Activated CD4-positive, alpha-beta T cell treated with anti-CD3 and anti-CD28 coated beads for 1 hour (primary cell): ENCODE measurements around the gene PLXNA2.
A peak's percentile ranks its signal among the peaks of the same experiment; 100 is the strongest.

Experiments used
- DNase-seq: peaks from one replicate; pipeline ENCODE4 v3.0.0-alpha.2; 2020

The PLXNA2 gene, protein sequence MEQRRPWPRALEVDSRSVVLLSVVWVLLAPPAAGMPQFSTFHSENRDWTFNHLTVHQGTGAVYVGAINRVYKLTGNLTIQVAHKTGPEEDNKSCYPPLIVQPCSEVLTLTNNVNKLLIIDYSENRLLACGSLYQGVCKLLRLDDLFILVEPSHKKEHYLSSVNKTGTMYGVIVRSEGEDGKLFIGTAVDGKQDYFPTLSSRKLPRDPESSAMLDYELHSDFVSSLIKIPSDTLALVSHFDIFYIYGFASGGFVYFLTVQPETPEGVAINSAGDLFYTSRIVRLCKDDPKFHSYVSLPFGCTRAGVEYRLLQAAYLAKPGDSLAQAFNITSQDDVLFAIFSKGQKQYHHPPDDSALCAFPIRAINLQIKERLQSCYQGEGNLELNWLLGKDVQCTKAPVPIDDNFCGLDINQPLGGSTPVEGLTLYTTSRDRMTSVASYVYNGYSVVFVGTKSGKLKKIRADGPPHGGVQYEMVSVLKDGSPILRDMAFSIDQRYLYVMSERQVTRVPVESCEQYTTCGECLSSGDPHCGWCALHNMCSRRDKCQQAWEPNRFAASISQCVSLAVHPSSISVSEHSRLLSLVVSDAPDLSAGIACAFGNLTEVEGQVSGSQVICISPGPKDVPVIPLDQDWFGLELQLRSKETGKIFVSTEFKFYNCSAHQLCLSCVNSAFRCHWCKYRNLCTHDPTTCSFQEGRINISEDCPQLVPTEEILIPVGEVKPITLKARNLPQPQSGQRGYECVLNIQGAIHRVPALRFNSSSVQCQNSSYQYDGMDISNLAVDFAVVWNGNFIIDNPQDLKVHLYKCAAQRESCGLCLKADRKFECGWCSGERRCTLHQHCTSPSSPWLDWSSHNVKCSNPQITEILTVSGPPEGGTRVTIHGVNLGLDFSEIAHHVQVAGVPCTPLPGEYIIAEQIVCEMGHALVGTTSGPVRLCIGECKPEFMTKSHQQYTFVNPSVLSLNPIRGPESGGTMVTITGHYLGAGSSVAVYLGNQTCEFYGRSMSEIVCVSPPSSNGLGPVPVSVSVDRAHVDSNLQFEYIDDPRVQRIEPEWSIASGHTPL (N-terminal part only)

GRCh38 chr1:208243967-208244916 lies at the start of gene PLXNA2:
PLXNA2 (minus strand) TSS chr1:208244384; CDS start chr1:208217922, 26,462 bp downstream.
- peak; percentile 39 for DNase-seq

GRCh38 chr1:208292908-208293307 lies 48.7 kb upstream of the PLXNA2 start:
- no peak for DNase-seq

DNA sequence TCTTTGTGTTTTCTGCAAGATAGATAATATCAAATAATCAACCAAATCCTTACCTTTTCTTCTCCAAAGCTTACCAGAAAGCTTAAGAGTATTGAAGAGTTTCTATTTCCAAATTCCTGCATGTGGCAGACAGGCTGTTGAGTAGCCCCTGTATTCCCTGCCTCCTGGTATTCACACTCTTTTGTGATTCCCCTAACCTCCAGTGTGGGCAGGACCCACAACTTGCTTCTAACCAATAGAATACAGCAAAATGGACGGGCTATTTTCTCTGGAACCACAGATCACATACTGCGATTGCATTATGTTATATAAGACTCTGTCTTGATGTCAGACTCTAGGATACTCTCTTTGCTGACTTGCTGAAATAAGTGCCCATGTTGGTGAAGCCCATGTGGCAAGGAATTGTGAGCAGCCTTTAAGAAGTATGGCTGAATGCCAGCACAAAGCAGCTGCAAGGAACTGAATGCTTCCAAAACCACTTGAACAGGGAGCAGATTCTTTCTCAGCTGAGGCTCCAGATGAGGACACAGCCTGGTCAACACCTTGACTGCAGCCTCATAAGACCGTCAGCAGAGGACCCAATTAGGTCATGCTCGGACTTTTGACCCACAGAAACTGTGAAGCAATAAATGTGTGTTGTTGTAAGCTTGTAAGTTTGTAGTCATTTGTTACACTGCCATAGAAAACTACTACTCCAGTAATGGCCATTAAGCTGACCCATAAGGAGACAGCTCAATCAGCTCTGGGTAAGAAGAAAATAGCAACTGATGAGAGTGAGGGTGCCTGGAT lies 47.9 kb upstream of the PLXNA2 start:
- no peak for DNase-seq

DNA sequence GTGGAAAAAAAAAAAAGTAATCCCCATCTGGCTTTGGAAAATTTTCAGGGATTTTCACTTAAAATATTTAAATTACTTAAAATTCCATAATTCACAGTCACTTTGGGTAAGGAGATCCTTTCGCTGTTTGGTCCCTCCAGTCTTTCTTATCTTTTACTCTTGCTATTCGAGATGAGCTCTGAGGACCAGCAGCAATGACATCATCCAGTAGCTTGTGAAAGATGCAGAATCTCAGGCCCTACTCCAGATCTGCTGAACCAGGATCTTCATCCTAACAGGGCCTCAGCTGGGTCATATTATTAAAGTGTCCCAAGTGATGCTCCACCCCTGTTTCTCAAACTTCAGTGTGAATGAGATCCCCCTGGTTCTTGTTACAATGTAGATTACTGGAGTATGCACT lies 46.9 kb upstream of the PLXNA2 start:
- DNase-seq: no peak

- DNase-seq: no peak
Observed at GRCh38 chr1:208289716-208290115, 45.5 kb upstream of the PLXNA2 start.

DNA sequence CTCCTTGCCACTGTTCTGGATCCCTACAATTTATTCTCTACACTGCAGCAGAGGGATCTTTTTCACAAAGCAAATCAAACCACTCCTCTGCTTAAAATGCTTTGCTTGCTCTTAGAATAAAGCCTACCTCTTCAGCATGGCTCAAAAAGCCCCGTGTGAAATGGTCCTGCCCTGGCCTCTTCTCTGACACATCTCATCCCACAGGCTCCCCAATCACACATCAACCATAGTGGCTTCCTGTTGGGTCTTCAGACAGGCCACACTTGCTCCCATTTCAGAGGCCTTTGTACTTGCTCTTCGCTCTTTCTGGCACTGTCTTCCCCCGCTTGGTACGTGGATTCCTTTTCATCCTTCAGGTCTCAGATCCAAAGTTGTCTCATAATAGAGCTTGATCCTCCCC lies 44.3 kb upstream of the PLXNA2 start:
- no peak for DNase-seq

DNA sequence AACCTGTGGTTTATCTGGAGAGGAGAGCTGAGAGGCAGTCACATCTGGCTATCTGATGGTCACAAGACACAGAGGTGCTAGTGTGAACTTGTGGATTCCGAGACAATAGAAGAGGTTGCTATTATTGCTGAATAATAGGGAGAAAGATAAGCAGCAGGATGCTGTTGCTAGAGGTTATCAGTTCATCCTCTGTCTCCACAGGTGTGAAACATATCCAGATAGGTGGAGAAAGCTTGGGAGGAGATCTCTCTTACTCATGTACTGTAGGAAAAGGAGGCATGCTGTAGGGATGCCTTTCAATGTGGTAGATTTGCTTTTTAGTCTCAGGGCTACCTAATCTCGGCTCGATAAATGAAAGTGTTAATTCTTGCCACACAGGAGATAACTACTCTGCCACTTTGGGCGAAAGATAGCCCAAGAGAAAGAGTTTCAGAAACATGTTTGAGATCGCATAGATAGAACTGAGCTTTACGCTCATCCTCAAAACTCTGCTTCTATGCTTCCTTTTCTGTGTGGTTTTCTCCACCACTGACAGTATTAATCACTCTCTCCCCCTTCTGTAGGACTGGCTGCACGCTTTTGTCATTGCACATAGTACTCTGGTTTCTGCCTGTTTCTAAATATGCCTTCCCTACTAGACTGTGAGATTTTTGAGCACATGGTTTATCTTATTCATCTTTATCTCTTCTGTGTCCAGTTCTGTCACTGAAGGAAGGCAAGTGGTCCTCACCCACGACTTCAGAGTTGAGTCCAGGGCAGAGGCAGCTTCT lies 36.7 kb upstream of the PLXNA2 start:
- no peak for DNase-seq

- DNase-seq: no peak
Observed at GRCh38 chr1:208279826-208280588, 35.8 kb upstream of the PLXNA2 start.

GRCh38 chr1:208278638-208279037 lies 34.5 kb upstream of the PLXNA2 start:
- DNase-seq: no peak

- DNase-seq: no peak
Observed at GRCh38 chr1:208276757-208277435, 32.7 kb upstream of the PLXNA2 start.

DNA sequence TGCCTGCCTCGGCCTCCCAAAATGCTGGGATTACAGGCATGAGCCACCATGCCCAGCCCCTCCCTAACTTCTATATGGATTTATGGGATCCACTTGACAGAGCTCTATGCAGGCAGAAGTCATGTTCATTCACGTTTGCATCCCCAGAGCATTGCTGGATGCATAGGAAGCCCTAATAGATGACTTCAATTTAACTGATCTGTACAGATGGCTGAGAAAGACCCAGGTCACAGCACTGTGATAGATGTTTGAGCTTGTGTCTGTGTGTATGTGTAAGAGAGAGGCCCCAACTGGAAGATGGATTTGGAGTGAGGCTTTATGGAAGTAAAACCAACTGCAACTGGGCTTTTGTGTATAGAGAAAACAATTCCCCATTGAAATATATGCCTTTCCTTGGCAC lies 30.9 kb upstream of the PLXNA2 start:
- DNase-seq: no peak

DNA sequence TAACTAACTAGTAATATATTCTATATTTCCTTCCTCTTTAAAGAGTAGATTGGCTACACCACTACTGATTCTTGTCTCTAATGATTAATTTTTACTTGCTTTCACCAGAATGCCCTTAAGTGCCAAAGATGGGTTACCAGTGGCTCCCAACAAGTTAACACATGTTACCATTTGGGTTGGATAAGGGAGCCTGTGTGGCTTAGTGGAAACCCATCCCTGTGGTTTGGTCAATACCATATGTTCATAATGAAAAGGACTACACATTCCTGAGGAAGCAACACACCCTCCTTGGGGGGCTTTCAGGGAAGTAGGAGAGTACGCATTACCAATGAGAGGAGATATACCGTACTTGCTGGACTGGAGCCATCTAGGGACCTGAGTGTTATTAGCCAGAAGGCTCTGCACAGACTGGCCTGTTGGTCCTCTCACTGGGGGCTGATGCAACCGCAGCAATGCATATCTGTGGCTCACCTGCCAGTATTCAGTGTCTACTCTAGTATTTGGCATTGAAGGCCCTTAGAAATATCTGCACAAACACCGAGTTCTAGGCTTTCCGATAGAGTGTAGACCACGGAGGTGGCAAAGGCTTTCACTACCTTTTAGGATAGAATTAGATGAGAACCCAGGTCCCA lies 29.3 kb upstream of the PLXNA2 start:
- no peak for DNase-seq

DNA sequence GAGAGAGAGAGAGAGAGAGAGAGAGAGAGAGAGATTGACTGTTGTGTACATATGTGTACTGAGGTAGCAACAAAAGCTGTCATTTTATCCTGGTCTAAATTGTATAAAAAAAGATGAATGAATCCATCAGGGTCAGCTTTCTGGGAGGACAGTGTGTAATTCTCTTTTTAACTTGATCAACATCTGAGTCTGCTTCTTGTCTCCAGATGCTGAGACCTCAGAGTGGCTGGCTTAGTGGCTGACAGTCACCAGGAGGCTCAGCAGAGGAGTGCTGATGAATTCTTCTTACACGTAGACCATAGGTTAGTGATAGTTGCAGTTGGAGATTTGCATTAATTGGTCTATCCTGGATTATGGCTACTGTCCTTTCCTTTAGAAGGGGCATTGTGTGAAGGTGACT lies 28.5 kb upstream of the PLXNA2 start:
- DNase-seq: no peak

- DNase-seq: no peak
Observed at GRCh38 chr1:208272311-208272710, 28.1 kb upstream of the PLXNA2 start.

DNA sequence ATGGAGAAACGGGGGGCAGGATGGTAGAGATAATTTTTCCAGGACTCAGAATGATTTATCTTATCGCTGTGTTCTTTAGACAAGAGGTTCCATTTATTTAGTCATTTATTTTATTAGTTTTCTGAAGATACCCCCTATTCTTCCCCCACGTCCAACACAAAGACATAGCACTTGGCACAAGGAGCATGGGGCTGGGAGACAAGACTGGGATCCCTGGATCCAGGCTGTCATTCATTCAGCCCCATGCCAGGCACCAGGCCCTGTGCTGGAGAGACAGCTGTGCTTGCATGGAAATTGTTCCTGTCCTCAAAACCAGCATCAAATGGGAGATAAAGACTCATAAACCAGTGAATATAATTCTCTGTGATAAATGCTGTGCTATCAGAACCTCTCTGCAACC lies 27.1 kb upstream of the PLXNA2 start:
- DNase-seq: no peak

DNA sequence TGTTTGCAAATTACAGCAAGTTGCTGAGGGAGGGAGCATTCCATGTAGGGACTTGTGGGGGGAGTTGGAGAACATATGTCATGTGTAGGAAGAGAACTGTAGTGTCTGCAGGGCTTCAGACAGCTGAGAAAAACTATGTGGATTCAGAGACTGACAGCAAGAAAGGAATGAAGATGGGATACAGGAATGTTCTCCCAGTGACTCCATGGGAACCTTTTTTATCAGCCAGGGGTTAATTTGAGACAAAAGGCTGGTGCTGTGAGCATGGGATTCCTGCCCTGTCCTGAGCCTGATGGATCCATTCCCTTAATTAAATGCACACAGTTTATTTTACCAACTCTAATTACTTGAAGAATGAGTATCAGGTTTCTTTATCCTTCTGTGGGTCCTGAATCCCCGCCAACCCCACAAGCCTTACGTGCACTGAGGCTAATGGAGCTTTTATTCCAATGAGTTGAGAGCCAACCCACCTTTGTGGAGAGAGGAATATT lies 26.5 kb upstream of the PLXNA2 start:
- DNase-seq: no peak

GRCh38 chr1:208269338-208269666 lies 25.1 kb upstream of the PLXNA2 start:
- DNase-seq: no peak

- DNase-seq: no peak
Observed at GRCh38 chr1:208268541-208269337, 24.6 kb upstream of the PLXNA2 start.
